Measurements from ENCODE around the gene TMTC2. TPM values are rescaled to one million over a fixed set of nuclear protein-coding genes. Genes with fewer than 3 reads are reported as not detected.

TMTC2 gene
- total and polyA plus RNA-seq, 3 experiments from 2014 or later, result 0.13 to 2.5 (median 2.2) TPM

GRCh38 chr12:82896979-82897378 is 210.3 kb downstream of the TMTC2 start:
- Mint-ChIP-seq H3K9me3 (peaks cover 0 to 2% (median 0%) of the 10 kb centered on the region in 5 donors), H3K4me3 (no peak overlapping the region), H3K36me3 (peaks cover 0 to 5% (median 0%) of the 10 kb centered on the region in 3 donors), H3K27me3 (peaks cover 0 to 2% of the 10 kb centered on the region in 2 donors), H3K27ac (no peak overlapping the region), H3K4me1 (peaks cover 0 to 2% (median 0%) of the 10 kb centered on the region in 3 donors)
- no peak for DNase-seq
- no peaks in the 10 kb centered on the region for H3K36me3 ChIP-seq (ENCODE audit: insufficient read depth, low read length)
- no peak overlapping the region for H3K4me3 ChIP-seq (ENCODE audit: low read length)
- H3K27me3 ChIP-seq (ENCODE audit: insufficient read depth, low read length, poor library complexity, severe bottlenecking), result no peaks in the 10 kb centered on the region
- no peak overlapping the region for H3K27ac ChIP-seq (ENCODE audit: low read depth, low read length)
- ChIA-PET CTCF (no interaction called here), POLR2A (no interaction called here)
- H3K4me1 ChIP-seq (ENCODE audit: insufficient read depth, low read length), result no peaks in the 10 kb centered on the region
- H3K9me3 ChIP-seq (ENCODE audit: low read length), result no peaks in the 10 kb centered on the region

- H3K27me3 ChIP-seq (ENCODE audit: insufficient read depth, low read length, poor library complexity, severe bottlenecking), result no peaks in the 10 kb centered on the region
- H3K9me3 ChIP-seq (ENCODE audit: low read length), result no peaks in the 10 kb centered on the region
- no peak overlapping the region for H3K27ac Mint-ChIP-seq
- H3K4me1 ChIP-seq (ENCODE audit: insufficient read depth, low read length), result no peaks in the 10 kb centered on the region
- POLR2A ChIA-PET, result no interaction called here
- no peaks in the 10 kb centered on the region for H3K36me3 ChIP-seq (ENCODE audit: insufficient read depth, low read length)
- peaks cover 0 to 2% (median 0%) of the 10 kb centered on the region in 3 donors for H3K4me1 Mint-ChIP-seq
- peaks cover 0 to 8% (median 2%) of the 10 kb centered on the region in 3 donors for H3K36me3 Mint-ChIP-seq
- peaks cover 0 to 2% (median 0%) of the 10 kb centered on the region in 5 donors for H3K9me3 Mint-ChIP-seq
- no peaks in the 10 kb centered on the region for H3K27me3 Mint-ChIP-seq
- H3K27ac ChIP-seq (ENCODE audit: low read depth, low read length), result no peak overlapping the region
- DNase-seq, result no peak
- no peak overlapping the region for H3K4me3 ChIP-seq (ENCODE audit: low read length)
- no peak overlapping the region for H3K4me3 Mint-ChIP-seq
- CTCF ChIA-PET, result no interaction called here
Observed at GRCh38 chr12:82898441-82898840, 211.7 kb downstream of the TMTC2 start.

GRCh38 chr12:82904219-82904790 is 217.6 kb downstream of the TMTC2 start:
- Histone ChIP-seq H3K4me3 (ENCODE audit: low read length) (no peak overlapping the region), H3K27me3 (ENCODE audit: insufficient read depth, low read length, poor library complexity, severe bottlenecking) (no peaks in the 10 kb centered on the region), H3K27ac (ENCODE audit: low read depth, low read length) (no peak overlapping the region), H3K4me1 (ENCODE audit: insufficient read depth, low read length) (no peaks in the 10 kb centered on the region), H3K9me3 (ENCODE audit: low read length) (no peaks in the 10 kb centered on the region), H3K36me3 (ENCODE audit: insufficient read depth, low read length) (no peaks in the 10 kb centered on the region)
- peaks cover 0 to 3% (median 2%) of the 10 kb centered on the region in 3 donors for H3K36me3 Mint-ChIP-seq
- H3K4me1 Mint-ChIP-seq, result no peaks in the 10 kb centered on the region
- CTCF ChIA-PET, result interaction anchor here (0.6 kb wide), 1 partner anchor 8 kb away, joined by 3 read pairs; no protein-coding TSS in a partner anchor
- no peak overlapping the region for H3K27ac Mint-ChIP-seq
- POLR2A ChIA-PET, result no interaction called here
- DNase-seq, result no peak
- no peaks in the 10 kb centered on the region for H3K27me3 Mint-ChIP-seq
- no peaks in the 10 kb centered on the region for H3K9me3 Mint-ChIP-seq
- no peak overlapping the region for H3K4me3 Mint-ChIP-seq

DNA sequence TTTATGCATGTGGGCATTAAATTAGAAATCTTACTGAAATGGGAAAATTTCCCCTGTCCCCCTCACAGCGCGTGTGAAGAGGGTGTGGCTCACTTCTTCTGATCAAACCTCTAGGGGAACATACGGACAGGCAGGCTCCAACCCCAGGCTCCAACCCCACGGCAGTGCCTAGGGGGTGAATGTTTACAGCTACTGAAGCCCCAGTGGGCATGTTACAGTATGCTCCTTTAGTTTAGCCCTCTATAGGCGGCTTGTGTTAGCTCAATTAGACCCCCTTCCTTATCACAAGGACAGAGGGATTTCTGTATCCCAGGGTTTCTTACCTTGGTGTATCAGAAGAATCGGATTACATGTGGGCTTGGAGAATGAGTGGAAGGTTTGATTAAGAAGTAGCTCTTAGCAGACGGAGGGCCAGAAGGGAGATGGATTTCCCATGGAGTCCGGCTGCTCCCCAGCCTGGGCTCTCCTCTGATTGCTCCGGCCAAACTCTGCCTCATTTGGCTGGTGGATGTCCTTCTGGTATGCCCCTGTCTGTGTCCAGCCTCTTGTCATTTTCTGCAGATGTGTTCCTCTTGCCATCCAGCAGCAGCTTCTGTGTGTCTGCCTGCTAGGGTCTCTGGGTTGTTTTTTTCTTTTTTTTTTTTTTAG is 223.7 kb downstream of the TMTC2 start:
- Histone ChIP-seq H3K27me3 (ENCODE audit: insufficient read depth, low read length, poor library complexity, severe bottlenecking) (no peaks in the 10 kb centered on the region), H3K27ac (ENCODE audit: low read depth, low read length) (no peak overlapping the region), H3K4me3 (ENCODE audit: low read length) (no peak overlapping the region), H3K36me3 (ENCODE audit: insufficient read depth, low read length) (no peaks in the 10 kb centered on the region), H3K9me3 (ENCODE audit: low read length) (no peaks in the 10 kb centered on the region), H3K4me1 (ENCODE audit: insufficient read depth, low read length) (no peaks in the 10 kb centered on the region)
- CTCF ChIA-PET, result no interaction called here
- H3K9me3 Mint-ChIP-seq, result no peaks in the 10 kb centered on the region
- no peak overlapping the region for H3K4me3 Mint-ChIP-seq
- no peak overlapping the region for H3K27ac Mint-ChIP-seq
- no peak for DNase-seq
- no peaks in the 10 kb centered on the region for H3K4me1 Mint-ChIP-seq
- no peaks in the 10 kb centered on the region for H3K36me3 Mint-ChIP-seq
- POLR2A ChIA-PET, result no interaction called here
- H3K27me3 Mint-ChIP-seq, result no peaks in the 10 kb centered on the region

DNA sequence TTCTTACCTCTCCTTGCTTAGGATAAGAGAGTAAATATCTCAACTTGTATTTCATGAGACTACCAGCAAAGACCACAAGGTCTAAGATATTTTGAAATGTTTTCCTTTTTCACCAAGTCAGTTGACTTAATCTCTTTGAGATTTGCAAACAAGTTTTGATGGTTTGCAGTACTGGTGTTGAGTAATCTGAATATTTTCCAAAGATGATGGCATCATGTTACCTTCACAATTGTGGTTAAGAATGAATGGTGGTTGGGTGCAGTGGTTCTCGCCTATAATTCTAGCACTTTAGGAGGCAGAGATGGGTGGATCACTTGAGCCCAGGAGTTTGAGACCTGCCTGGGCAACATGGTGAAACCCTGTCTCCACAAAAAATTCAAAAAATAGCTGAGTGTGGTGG is 225.7 kb downstream of the TMTC2 start:
- H3K9me3 Mint-ChIP-seq, result no peaks in the 10 kb centered on the region
- Histone ChIP-seq H3K36me3 (ENCODE audit: insufficient read depth, low read length) (no peaks in the 10 kb centered on the region), H3K27me3 (ENCODE audit: insufficient read depth, low read length, poor library complexity, severe bottlenecking) (no peaks in the 10 kb centered on the region), H3K9me3 (ENCODE audit: low read length) (no peaks in the 10 kb centered on the region), H3K4me1 (ENCODE audit: insufficient read depth, low read length) (no peaks in the 10 kb centered on the region), H3K27ac (ENCODE audit: low read depth, low read length) (no peak overlapping the region), H3K4me3 (ENCODE audit: low read length) (no peak overlapping the region)
- no peaks in the 10 kb centered on the region for H3K4me1 Mint-ChIP-seq
- H3K36me3 Mint-ChIP-seq, result no peaks in the 10 kb centered on the region
- H3K27ac Mint-ChIP-seq, result no peak overlapping the region
- ChIA-PET CTCF (interaction anchor here (0.7 kb wide), 1 partner anchor 8 kb away, joined by 3 read pairs; no protein-coding TSS in a partner anchor), POLR2A (no interaction called here)
- DNase-seq, result no peak
- H3K27me3 Mint-ChIP-seq, result no peaks in the 10 kb centered on the region
- H3K4me3 Mint-ChIP-seq, result no peak overlapping the region

DNA sequence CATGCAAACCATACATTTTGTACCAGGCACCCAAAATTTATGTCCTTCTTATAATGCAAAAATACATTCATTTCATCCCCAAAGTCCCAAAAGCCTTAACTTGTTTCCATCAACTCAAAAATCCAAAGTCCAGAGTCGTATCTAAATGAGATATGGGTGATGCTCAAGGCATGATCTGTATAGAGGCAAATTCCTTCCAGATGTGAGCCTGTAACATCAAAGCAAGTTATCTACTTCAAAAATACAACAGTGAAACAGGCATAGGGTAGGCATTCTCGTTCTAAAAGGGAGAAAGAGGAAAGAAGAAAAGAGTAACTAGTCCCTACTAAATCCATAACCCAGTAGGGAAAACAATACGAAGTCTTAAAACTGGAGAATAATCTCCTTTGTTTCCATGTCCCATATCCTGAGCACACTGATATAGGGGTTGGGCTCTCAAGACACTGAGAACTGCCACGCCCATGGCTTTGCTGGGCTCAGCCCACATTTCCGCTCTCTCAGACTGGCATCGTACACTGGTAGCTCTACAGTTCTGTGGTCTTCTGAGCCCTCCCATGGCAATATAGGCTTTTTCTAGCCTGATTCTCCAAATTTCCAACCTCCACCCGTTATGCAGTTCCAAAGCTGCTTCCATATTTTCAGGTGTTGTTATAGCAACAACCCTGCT is 232.8 kb downstream of the TMTC2 start:
- Histone ChIP-seq H3K36me3 (ENCODE audit: insufficient read depth, low read length) (no peaks in the 10 kb centered on the region), H3K4me1 (ENCODE audit: insufficient read depth, low read length) (no peaks in the 10 kb centered on the region), H3K27me3 (ENCODE audit: insufficient read depth, low read length, poor library complexity, severe bottlenecking) (no peaks in the 10 kb centered on the region), H3K9me3 (ENCODE audit: low read length) (no peaks in the 10 kb centered on the region), H3K27ac (ENCODE audit: low read depth, low read length) (no peak overlapping the region), H3K4me3 (ENCODE audit: low read length) (no peak overlapping the region)
- ChIA-PET CTCF (no interaction called here), POLR2A (no interaction called here)
- H3K36me3 Mint-ChIP-seq, result no peaks in the 10 kb centered on the region
- H3K4me1 Mint-ChIP-seq, result no peaks in the 10 kb centered on the region
- H3K27ac Mint-ChIP-seq, result no peak overlapping the region
- DNase-seq, result no peak
- no peaks in the 10 kb centered on the region for H3K9me3 Mint-ChIP-seq
- H3K4me3 Mint-ChIP-seq, result no peak overlapping the region
- no peaks in the 10 kb centered on the region for H3K27me3 Mint-ChIP-seq

- H3K27me3 Mint-ChIP-seq, result no peaks in the 10 kb centered on the region
- Histone ChIP-seq H3K4me3 (ENCODE audit: low read length) (no peak overlapping the region), H3K9me3 (ENCODE audit: low read length) (no peaks in the 10 kb centered on the region), H3K4me1 (ENCODE audit: insufficient read depth, low read length) (no peaks in the 10 kb centered on the region), H3K36me3 (ENCODE audit: insufficient read depth, low read length) (no peaks in the 10 kb centered on the region), H3K27me3 (ENCODE audit: insufficient read depth, low read length, poor library complexity, severe bottlenecking) (no peaks in the 10 kb centered on the region), H3K27ac (ENCODE audit: low read depth, low read length) (no peak overlapping the region)
- ChIA-PET POLR2A (no interaction called here), CTCF (no interaction called here)
- no peaks in the 10 kb centered on the region for H3K4me1 Mint-ChIP-seq
- DNase-seq, result no peak
- H3K27ac Mint-ChIP-seq, result no peak overlapping the region
- no peaks in the 10 kb centered on the region for H3K9me3 Mint-ChIP-seq
- H3K4me3 Mint-ChIP-seq, result no peak overlapping the region
- peaks cover 0 to 5% (median 0%) of the 10 kb centered on the region in 3 donors for H3K36me3 Mint-ChIP-seq
Observed at GRCh38 chr12:82923935-82924334, 237.2 kb downstream of the TMTC2 start.

DNA sequence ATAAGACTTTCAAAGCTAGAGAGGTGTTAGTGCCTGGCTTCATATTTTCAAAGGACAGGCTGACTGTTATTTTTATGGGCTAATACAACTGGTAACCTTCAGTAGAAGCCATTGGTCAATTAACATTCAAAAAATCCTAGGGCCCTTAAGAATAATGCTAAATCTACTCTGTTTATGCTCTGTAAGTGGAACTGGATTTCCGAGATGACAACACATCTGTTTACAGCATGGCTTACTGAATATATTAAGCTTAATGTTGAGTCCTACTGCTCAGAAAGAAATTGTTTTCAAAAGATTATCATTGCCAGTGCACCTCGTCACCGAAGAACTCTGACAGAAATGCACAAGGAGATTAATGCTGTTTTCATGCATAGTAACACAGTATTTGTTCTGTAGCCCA is 239.9 kb downstream of the TMTC2 start:
- ChIA-PET CTCF (no interaction called here), POLR2A (no interaction called here)

More for the DNA sequence above, 239.9 kb downstream of the TMTC2 start:
- Histone ChIP-seq H3K9me3 (ENCODE audit: low read length) (no peaks in the 10 kb centered on the region), H3K4me3 (ENCODE audit: low read length) (no peak overlapping the region), H3K4me1 (ENCODE audit: insufficient read depth, low read length) (no peaks in the 10 kb centered on the region), H3K36me3 (ENCODE audit: insufficient read depth, low read length) (no peaks in the 10 kb centered on the region), H3K27me3 (ENCODE audit: insufficient read depth, low read length, poor library complexity, severe bottlenecking) (no peaks in the 10 kb centered on the region), H3K27ac (ENCODE audit: low read depth, low read length) (no peak overlapping the region)
- DNase-seq, result no peak
- no peaks in the 10 kb centered on the region for H3K9me3 Mint-ChIP-seq
- no peaks in the 10 kb centered on the region for H3K27me3 Mint-ChIP-seq
- H3K4me1 Mint-ChIP-seq, result no peaks in the 10 kb centered on the region
- H3K4me3 Mint-ChIP-seq, result no peak overlapping the region
- no peak overlapping the region for H3K27ac Mint-ChIP-seq
- H3K36me3 Mint-ChIP-seq, result peaks cover 0 to 12% (median 2%) of the 10 kb centered on the region in 3 donors
